HCT116 (cell line): ENCODE data around the gene MADCAM1. TPM values are rescaled to one million over a fixed set of nuclear protein-coding genes. Genes with fewer than 3 reads are reported as not detected.

ENCODE experiments used
- ATAC-seq: fragments of 200-7000 bp; cut with Tn5 transposase; 2 replicates; pipeline ENCODE4 v1.9.1; 2020; ENCODE audit warnings: mild to moderate bottlenecking, moderate library complexity
- BruUV-seq: library from RNA; stranded (reverse); fragments of 400-500 nt; replicated peaks from 2 replicates; lab custom pipeline; 2021; lab: Mats Ljungman, UMichigan
- CTCF ChIA-PET: fragments of 300-600 bp; sonication (Branson Sonifier 250); formaldehyde crosslinking; loops from one replicate; lab custom pipeline; 2021; ENCODE audit warnings: antibody characterized with exemption; lab: Charles Lee
- POLR2A ChIA-PET: fragments of 300-600, 350-600 bp; sonication (Branson Sonifier 250); formaldehyde crosslinking; loops from one replicate; lab custom pipeline; 2021; ENCODE audit warnings: antibody characterized with exemption; lab: Charles Lee
- RAD21 ChIA-PET, 2 experiments: fragments of 300-600 bp; sonication (Branson Sonifier 250); formaldehyde crosslinking; loops; one replicate each; lab custom pipeline; 2023; ENCODE audit warnings: low total read pairs in 2 of 2; ENCODE audit not compliant: uncharacterized antibody in 2 of 2, unreplicated experiment in 2 of 2, low non-redundant PET in 1 of 2; lab: Charles Lee
- DNase-seq: peaks from one replicate; pipeline ENCODE4 v3.0.0-alpha.2; 2010; ENCODE audit warnings: low read depth, low spot score
- H2AFZ ChIP-seq: fragments of 200-600 bp; shearing (Covaris generic), sonication (generic); 2 replicates; pipeline ENCODE4 v1.6.1; 2017; ENCODE audit warnings: low read depth, mixed run types, mixed read lengths, antibody characterized with exemption, low read length; ENCODE audit not compliant: poor library complexity, severe bottlenecking
- H3K27ac ChIP-seq: 2 replicates; pipeline ENCODE4 v1.5.1; 2012; ENCODE audit warnings: low read depth, low read length
- H3K27me3 ChIP-seq: fragments of 200-600 bp; sonication (generic); 2 replicates; pipeline ENCODE4 v1.6.1; 2016; ENCODE audit warnings: mixed run types, low read length, mixed read lengths; ENCODE audit not compliant: insufficient read depth
- H3K36me3 ChIP-seq, 2 experiments: fragments of 200-500 bp in 1 of 2; fragments of 200-600 bp in 1 of 2; sonication (Bioruptor generic) in 1 of 2; sonication (generic) in 1 of 2; 2 replicates each; pipeline versions ENCODE4 v1.5.1 to v1.6.1; 2014 to 2016; ENCODE audit warnings: low read length in 2 of 2, inconsistent platforms in 1 of 2, mixed read lengths in 1 of 2, mixed run types in 1 of 2; ENCODE audit not compliant: insufficient read depth in 2 of 2, control insufficient read depth in 1 of 2
- H3K4me1 ChIP-seq, 2 experiments: fragments of 200-600 bp in 1 of 2; sonication (generic) in 1 of 2; 2 replicates each; pipeline versions ENCODE4 v1.5.1 to v1.6.1; 2012 to 2017; ENCODE audit warnings: low read length in 2 of 2, inconsistent platforms in 1 of 2, mild to moderate bottlenecking in 1 of 2, mixed read lengths in 1 of 2, mixed run types in 1 of 2, moderate library complexity in 1 of 2; ENCODE audit not compliant: insufficient read depth in 2 of 2, control insufficient read depth in 1 of 2
- H3K4me2 ChIP-seq: fragments of 200-600 bp; sonication (generic); 2 replicates; pipeline ENCODE4 v1.6.1; 2017; ENCODE audit warnings: mixed run types, low read length, mixed read lengths
- H3K4me3 ChIP-seq, 2 experiments: fragments of 200-600 bp in 1 of 2; sonication (generic) in 1 of 2; replicated peaks in 1 of 2; 2 replicates each; pipeline ENCODE4 v1.5.1; 2011 to 2016; ENCODE audit warnings: low read length in 2 of 2, control low read depth in 1 of 2, low read depth in 1 of 2, mild to moderate bottlenecking in 1 of 2, mixed read lengths in 1 of 2, mixed run types in 1 of 2
- H3K79me2 ChIP-seq: fragments of 200-600 bp; sonication (generic); 2 replicates; pipeline ENCODE4 v1.6.1; 2017; ENCODE audit warnings: mild to moderate bottlenecking, mixed run types, low read length, moderate library complexity, mixed read lengths; ENCODE audit not compliant: insufficient read depth
- H3K9ac ChIP-seq: fragments of 200-600 bp; sonication (generic); 2 replicates; pipeline ENCODE4 v1.6.1; 2016; ENCODE audit warnings: low read length, mixed read lengths
- H3K9me2 ChIP-seq: fragments of 200-600 bp; sonication (generic), shearing (Covaris generic); 2 replicates; pipeline ENCODE4 v1.6.1; 2017; ENCODE audit warnings: mixed run types, mild to moderate bottlenecking, moderate library complexity; ENCODE audit not compliant: insufficient read depth
- H3K9me3 ChIP-seq, 2 experiments: fragments of 200-500 bp in 1 of 2; fragments of 200-600 bp in 1 of 2; sonication (Bioruptor generic) in 1 of 2; sonication (generic) in 1 of 2; 2 replicates each; pipeline ENCODE4 v1.6.1; 2014 to 2017; ENCODE audit warnings: low read length in 2 of 2, mixed read lengths in 2 of 2, inconsistent platforms in 1 of 2, low read depth in 1 of 2, mild to moderate bottlenecking in 1 of 2, mixed run types in 1 of 2, moderate library complexity in 1 of 2; ENCODE audit not compliant: control insufficient read depth in 1 of 2, insufficient read depth in 1 of 2
- H4K20me1 ChIP-seq: fragments of 200-600 bp; sonication (generic), shearing (Covaris generic); 2 replicates; pipeline ENCODE4 v1.6.1; 2017; ENCODE audit warnings: mixed run types, mild to moderate bottlenecking, moderate library complexity; ENCODE audit not compliant: insufficient read depth
- ATF3 ChIP-seq: IDR thresholded peaks from 2 replicates; pipeline ENCODE4 v1.6.1; 2012
- CBX3 ChIP-seq: IDR thresholded peaks from 2 replicates; pipeline ENCODE4 v1.6.1; 2012; ENCODE audit warnings: low read depth
- CEBPB ChIP-seq: IDR thresholded peaks from 2 replicates; pipeline ENCODE4 v1.6.1; 2012; ENCODE audit warnings: low read depth
- CTCF ChIP-seq, 3 experiments: fragments of 200-600 bp in 1 of 3; sonication (generic) in 1 of 3; IDR thresholded peaks in 2 of 3; conservative IDR thresholded peaks in 1 of 3; 2 replicates each; pipeline ENCODE4 v1.5.1; 2012 to 2017; ENCODE audit warnings: low read depth in 2 of 3, low read length in 2 of 3, antibody characterized with exemption in 1 of 3, borderline replicate concordance in 1 of 3, control low read depth in 1 of 3, mild to moderate bottlenecking in 1 of 3, mixed read lengths in 1 of 3, mixed run types in 1 of 3, moderate library complexity in 1 of 3; ENCODE audit not compliant: insufficient read depth in 1 of 3
- EGR1 ChIP-seq: IDR thresholded peaks from 2 replicates; pipeline ENCODE4 v1.6.1; 2012; ENCODE audit warnings: low read depth
- EZH2 ChIP-seq: fragments of 200-600 bp; sonication (generic); IDR thresholded peaks from 2 replicates; pipeline ENCODE4 v1.6.1; 2017; ENCODE audit warnings: antibody characterized with exemption, mixed run types
- EZH2phosphoT487 ChIP-seq: fragments of 200-600 bp; IDR thresholded peaks from 2 replicates; pipeline ENCODE4 v1.6.1; 2018; ENCODE audit warnings: antibody characterized with exemption, borderline replicate concordance
- JUND ChIP-seq: IDR thresholded peaks from 2 replicates; pipeline ENCODE4 v1.6.1; 2012
- POLR2AphosphoS5 ChIP-seq: IDR thresholded peaks from 2 replicates; pipeline ENCODE4 v1.6.1; 2011; ENCODE audit warnings: mild to moderate bottlenecking, low read depth, low read length, moderate library complexity
- SIN3A ChIP-seq: IDR thresholded peaks from 2 replicates; pipeline ENCODE4 v1.6.1; 2012; ENCODE audit warnings: low read depth
- SP1 ChIP-seq: IDR thresholded peaks from 2 replicates; pipeline ENCODE4 v1.6.1; 2012; ENCODE audit warnings: low read depth
- SRF ChIP-seq: IDR thresholded peaks from 2 replicates; pipeline ENCODE4 v1.6.1; 2012; ENCODE audit warnings: low read depth
- TCF7L2 ChIP-seq: IDR thresholded peaks from 2 replicates; pipeline ENCODE4 v1.7.0; 2011; ENCODE audit warnings: borderline replicate concordance, inconsistent platforms; ENCODE audit not compliant: insufficient read depth, insufficient read length; ENCODE audit errors: extremely low read depth
- YY1 ChIP-seq: IDR thresholded peaks from 2 replicates; pipeline ENCODE4 v1.6.1; 2011; ENCODE audit warnings: low read length, low read depth, moderate library complexity, mild to moderate bottlenecking; ENCODE audit not compliant: insufficient replicate concordance; ENCODE audit errors: extremely low read depth
- ZBTB33 ChIP-seq: IDR thresholded peaks from 2 replicates; pipeline ENCODE4 v1.6.1; 2011; ENCODE audit warnings: mild to moderate bottlenecking, low read length, moderate library complexity; ENCODE audit not compliant: insufficient replicate concordance; ENCODE audit errors: extremely low read depth
- ZFX ChIP-seq: fragments of 450-650 bp; IDR thresholded peaks from 2 replicates; pipeline ENCODE4 v1.6.1; 2017
- ZNF274 ChIP-seq: fragments of 200-500 bp; sonication (Bioruptor generic); IDR thresholded peaks from 2 replicates; pipeline ENCODE4 v1.6.1; 2014; ENCODE audit warnings: mild to moderate bottlenecking, low read depth, low read length, inconsistent platforms
- intact Hi-C: fragments of 100-400 bp; cut with micrococcal nuclease; formaldehyde crosslinking; loops from 2 replicates; pipeline ENCODE4 v1.10.0; 2022
- total RNA-seq: library from RNA; stranded (reverse); gene quantifications from one replicate; pipeline ENCODE4 v1.2.1, GENCODE V29; 2021; ENCODE audit not compliant: unreplicated experiment

MADCAM1 gene
- total RNA-seq, 1 experiment from 2014 or later, result 0.57 TPM

- RAD21 ChIA-PET, result no interaction called here
- Histone ChIP-seq H3K79me2 (no peaks in the 10 kb centered on the region), H3K36me3 (no peaks in the 10 kb centered on the region), H3K4me2 (no peak overlapping the region), H3K9me3 (no peaks in the 10 kb centered on the region), H3K27ac (no peak overlapping the region), H3K27me3 (no peaks in the 10 kb centered on the region), H3K4me1 (no peaks in the 10 kb centered on the region), H3K9ac (no peak overlapping the region)
- POLR2A ChIA-PET, result no interaction called here
- no peak for ATAC-seq
- TF ChIP-seq JUND (no peak), ZNF274 (no peak), CTCF (IDR thresholded peaks at IDR 0.05 in 2 of 3, conservative IDR thresholded peaks at IDR 0.05 in 1 of 3; ENCODE audit: borderline replicate concordance in 1 of 3, insufficient read depth in 1 of 3, low read depth in 2 of 3, low read length in 2 of 3) (no peak), POLR2AphosphoS5 (no peak), ZFX (no peak), CEBPB (no peak), ZBTB33 (no peak), SRF (no peak), SP1 (no peak), EGR1 (no peak), ATF3 (no peak), EZH2 (no peak), SIN3A (no peak), YY1 (no peak), TCF7L2 (no peak), CBX3 (no peak), EZH2phosphoT487 (no peak)
- TF ChIP-seq, all 23 proteins: peak for 0
- Histone ChIP-seq H3K4me3 (no peak overlapping the region), H2AFZ (no peak overlapping the region), H3K9me2 (no peaks in the 10 kb centered on the region), H4K20me1 (no peaks in the 10 kb centered on the region)
- BruUV-seq, result no TSS peak
- intact Hi-C loops, result no loop called here
- no peak for DNase-seq
- CTCF ChIA-PET, result no interaction called here
Measured at GRCh38 chr19:519449-519865, 23.2 kb downstream of the MADCAM1 start.
